NT2/D1 (cell line): ENCODE results near the gene IQSEC3.

ENCODE experiments used
- SUZ12 ChIP-seq: IDR thresholded peaks from 2 replicates; pipeline ENCODE4 v1.6.1; 2011; ENCODE audit not compliant: insufficient read length, insufficient read depth; ENCODE audit errors: extremely low read depth
- YY1 ChIP-seq: IDR thresholded peaks from 2 replicates; pipeline ENCODE4 v1.6.1; 2011; ENCODE audit not compliant: insufficient read length, insufficient read depth
- ZNF274 ChIP-seq: IDR thresholded peaks from 2 replicates; pipeline ENCODE4 v1.6.1; 2011; ENCODE audit warnings: mild to moderate bottlenecking, low read depth, low read length

DNA sequence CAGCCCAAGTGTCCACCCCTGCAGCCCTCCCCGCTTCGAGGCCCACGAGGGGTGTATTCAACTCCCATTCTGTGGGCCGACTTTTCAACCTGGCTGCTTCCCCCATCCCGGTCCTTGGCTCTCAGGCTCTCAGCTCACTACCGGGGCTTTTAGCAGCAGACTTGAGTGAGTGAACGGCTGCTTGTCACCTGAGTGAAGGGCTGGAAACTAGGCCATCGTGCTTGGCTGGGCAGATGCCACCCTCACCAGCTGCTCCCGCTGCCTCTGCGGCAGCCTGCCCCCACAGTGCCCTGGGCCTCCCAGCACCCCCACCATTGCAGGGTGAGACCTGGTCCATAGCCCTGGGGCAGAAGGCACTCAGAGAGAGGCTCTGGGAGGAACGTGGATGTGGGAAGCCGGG, 87.5 kb downstream of the IQSEC3 start:
- TF ChIP-seq ZNF274 (no peak), SUZ12 (no peak), YY1 (no peak)
